COLO668 (cell line): Measurements from ENCODE around the gene TCEAL8.
A peak's percentile ranks its signal among the peaks of the same experiment; 100 is the strongest.
"Not testable (repeated sequence)": the region's sequence is repeated elsewhere in the genome, so short reads cannot be mapped to it uniquely, and the experiment has no call there.

Source experiments
- DNase-seq: peaks from one replicate; lab custom pipeline; 2025; ENCODE audit not compliant: unreplicated experiment; lab: John Stamatoyannopoulos, UW

The TCEAL8 gene

DNA sequence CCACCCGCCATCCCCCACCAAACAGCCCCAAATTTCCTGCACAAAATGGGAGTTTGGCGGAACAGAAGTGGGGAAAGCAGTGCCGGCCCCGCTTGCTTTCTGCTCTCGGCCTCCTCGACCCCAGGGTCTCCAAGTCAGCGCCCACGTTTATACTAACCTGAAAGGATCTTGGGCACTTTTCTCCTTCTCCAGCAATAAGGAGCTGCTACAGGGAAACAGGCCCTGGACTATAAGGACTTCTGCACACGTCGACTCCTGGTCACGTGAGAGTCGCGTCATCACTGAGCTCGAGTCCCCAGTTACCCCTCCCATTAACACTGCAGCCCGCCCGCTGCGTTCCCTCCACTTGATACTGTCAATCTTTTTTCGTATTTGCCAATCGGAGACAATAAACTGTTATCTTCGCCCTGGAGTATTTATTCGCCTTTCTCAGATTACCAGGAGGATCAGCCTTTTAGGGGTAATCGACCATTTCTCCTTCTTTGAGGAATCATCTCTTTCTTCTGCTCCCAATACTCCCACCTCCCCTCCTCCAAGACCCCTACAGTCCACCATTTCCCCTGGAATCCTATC is at the start of gene TCEAL8:
Gene TCEAL8, minus strand, starts transcription at position 235 of the 573 bp plus-strand sequence. CDS start 1,176 bp downstream, outside the sequence.
- DNase-seq: peak; percentile 75

- DNase-seq: no peak
Measured at GRCh38 chrX:103304705-103305104, 49.8 kb upstream of the TCEAL8 start.

DNA sequence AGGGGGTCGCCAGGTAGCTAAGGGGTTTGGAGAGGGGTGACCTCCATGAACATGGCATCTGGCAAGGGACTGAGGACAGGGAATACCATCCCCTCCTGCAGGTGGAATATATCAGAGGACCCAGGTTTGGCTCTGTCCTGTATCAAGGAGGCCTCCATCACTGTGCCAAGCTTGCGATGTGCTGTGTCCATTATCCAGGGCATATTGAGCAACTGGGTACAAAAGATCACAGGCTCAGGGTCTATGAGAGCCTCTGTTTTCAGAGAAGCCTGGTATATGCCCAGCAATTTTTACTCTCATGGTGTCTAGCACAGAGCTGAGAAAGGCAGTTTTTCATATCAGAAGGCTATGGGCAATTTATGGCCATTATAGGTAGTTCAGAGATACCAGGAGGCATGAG is 38.2 kb upstream of the TCEAL8 start:
- DNase-seq: no peak

- no peak for DNase-seq
Measured at GRCh38 chrX:103279624-103280023, 24.7 kb upstream of the TCEAL8 start.

DNA sequence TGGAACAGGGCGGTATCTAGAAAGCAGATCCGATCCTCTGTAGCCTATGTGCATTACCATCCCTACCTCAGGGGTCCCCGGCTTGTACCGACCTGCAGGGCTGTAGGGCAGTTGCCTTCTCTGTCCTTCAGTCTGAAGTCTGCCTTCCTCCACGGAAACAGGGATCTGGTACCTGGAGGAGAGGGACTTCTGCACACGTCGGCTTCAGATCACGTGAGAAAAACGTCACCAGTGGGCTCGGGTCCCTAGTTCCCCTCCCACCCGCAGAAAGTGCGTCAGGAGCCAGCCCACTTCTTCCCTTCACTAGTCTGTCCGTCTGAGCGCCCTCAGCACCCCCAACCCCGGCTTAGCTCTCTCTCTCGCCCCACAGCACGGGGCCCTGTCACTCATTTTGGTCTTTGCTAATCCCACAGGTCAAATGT is 21.6 kb upstream of the TCEAL8 start, which contains the start of gene TCEAL5:
Gene TCEAL5, minus strand, starts transcription at position 170 of the 422 bp plus-strand sequence. CDS start 2,187 bp downstream, outside the sequence.
- no peak for DNase-seq

DNA sequence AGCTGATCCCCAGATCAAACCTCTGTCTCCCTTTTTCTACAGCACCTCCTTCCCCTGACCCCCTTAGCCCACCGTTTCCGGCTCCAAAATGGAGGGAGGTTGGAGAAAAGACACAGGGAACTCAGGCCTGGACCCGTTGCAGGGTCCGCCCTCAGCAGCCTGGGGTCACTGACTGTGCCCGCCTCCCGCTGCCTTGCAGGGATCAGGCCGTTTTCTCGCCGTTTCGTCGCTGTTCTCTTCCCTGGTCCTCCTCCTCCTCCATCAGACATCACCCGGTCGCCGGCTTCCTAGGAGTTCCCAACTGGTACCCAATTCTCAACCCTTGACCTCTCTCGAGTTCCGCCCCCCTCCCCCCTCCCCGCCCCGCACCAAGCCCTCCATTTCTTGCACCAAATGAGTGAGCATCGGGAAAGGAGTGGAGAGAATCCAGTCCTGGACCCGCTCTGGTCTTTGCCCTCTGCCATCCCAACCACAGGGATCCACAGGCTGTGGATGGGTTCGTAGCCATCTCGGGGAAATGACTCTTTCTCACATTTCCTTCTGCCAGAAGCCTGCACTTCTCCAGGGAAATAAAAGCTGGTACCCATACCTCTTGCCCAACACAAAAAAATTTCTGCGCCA is 21.1 kb upstream of the TCEAL8 start:
- DNase-seq: no peak

DNA sequence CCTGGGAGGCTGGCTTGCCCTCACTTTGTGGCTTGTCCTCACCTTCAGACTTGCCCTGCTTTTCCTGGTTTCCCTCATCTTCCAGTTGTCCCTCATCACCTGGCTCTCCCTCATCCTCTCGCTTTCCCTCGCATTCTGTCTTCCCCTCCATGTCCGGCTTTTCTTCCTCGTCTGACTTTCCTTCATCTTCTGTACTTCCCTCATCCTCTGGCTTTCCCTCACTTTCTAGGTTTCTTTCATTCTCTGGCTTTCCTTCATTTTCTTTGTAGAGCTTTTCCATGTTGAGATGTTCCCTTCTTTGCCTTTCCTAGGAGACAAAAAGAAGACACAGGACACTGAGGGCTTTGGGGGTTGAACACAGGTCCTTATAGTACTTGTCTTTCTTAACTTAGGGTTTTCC is 19.3 kb upstream of the TCEAL8 start:
- no peak for DNase-seq

DNA sequence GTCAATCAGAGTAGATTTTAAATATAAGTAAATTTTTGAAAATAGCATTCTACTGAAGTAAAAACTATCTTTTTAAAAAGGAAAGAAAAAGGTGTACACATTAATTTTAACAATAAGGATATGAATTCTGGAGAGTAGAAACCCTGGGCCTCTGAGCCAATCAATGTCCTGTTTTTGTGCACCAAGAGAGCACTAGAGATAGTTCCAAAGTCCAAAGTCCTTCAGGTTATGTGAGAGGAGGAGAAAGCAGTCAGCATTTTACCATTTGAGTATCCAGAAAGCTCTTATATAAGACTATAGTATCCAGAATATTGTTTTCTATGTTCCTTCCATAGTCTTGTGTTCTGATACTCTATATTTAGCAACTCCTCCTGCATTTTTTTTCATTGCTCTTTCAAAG is 3.3 kb upstream of the TCEAL8 start:
- no peak for DNase-seq

DNA sequence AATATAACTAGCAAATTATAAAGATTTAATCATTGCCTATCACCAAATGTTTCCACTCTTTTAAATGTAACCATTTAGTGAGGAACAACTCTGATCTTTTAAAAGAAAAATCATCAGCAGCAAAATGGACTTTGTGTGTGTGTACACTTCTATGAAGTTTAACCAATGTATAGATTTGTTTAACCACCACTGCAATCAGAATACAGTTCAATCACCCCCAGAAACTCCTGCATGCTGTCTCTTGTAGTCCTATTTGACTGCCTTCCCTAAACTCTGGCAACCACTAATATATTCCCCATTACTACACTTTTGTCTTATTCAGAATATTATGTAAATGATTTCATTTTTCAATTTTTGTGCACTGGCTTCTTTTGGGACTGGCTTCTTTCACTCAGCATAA is 1.7 kb upstream of the TCEAL8 start:
- no peak for DNase-seq

DNA sequence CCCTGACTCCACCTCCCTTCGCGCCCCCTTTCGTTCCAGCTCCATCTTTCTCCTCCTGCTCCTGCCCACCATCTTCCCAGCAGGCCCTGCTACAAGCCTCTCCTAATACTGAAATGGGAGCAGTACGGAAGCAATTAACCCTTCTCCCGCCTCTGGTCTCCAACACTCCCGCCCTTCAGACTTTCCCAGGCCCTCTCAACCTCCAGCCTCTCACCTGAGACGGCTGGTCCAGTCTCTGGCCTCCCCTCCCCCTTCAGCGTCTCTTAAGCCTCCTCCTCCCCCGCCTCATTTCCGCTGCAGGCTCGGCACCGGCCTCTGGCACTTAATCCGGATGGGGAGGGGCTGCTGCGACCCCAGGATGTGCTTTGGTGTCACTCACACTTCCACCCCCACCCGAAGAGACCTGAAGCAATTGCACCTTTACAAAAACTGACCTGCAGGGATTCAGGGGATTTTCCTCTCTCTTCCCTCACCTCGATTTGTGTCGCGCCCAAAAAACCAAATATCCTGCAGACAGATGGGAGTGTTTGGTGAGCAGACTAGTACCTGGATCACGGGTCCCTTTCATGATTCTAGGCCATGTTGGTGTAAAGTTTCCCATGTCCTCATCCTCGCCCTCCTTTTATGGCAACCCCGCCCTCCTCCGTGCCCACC is 657 bp downstream of the TCEAL8 start:
- DNase-seq: peak; percentile 62

- DNase-seq: no peak
Measured at GRCh38 chrX:103253608-103254007, 1.3 kb downstream of the TCEAL8 start.

GRCh38 chrX:103250977-103251376 is 4.0 kb downstream of the TCEAL8 start:
- no peak for DNase-seq

DNA sequence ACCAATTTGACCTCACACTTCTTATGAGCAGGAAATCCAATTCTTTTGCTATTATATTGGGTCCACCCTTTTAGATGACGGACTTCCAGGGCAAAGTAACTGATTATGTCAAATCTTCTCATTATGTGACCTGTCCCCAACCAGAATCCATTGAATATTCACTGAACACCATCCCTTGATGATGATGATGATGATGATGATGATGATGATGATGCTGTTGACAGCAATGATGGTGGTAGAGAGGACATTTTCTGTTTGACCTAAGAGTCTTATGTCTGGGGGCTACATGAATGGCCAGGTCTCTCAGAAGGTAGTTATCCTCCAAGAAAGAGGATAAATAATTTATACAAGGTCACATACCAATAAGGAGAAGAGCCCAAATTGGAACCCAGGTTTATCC is 5.2 kb downstream of the TCEAL8 start:
- no peak for DNase-seq

GRCh38 chrX:103248553-103248952 is 6.4 kb downstream of the TCEAL8 start:
- DNase-seq: no peak

GRCh38 chrX:103240155-103240554 is 14.8 kb downstream of the TCEAL8 start:
- no peak for DNase-seq

DNA sequence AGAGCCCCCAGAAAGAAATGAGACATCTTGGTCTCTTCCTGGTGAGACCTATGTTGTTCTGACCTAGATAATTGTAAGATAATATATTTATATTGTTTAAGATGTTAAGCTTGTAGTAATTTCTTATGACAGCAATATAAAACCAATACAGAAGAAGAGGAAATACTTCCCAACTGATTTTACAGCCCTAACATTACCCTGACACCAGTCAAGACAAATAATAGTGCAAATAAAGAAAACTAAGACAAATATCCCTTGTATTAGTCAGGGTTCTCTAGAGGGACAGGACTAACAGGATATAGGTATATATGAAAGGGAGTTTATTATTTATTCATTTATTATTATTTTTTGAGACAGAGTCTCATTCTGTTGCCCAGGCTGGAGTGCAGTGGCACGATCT is 18.7 kb downstream of the TCEAL8 start:
- DNase-seq: no peak

- DNase-seq: not testable (repeated sequence)
Measured at GRCh38 chrX:103235608-103236007, 19.3 kb downstream of the TCEAL8 start.

DNA sequence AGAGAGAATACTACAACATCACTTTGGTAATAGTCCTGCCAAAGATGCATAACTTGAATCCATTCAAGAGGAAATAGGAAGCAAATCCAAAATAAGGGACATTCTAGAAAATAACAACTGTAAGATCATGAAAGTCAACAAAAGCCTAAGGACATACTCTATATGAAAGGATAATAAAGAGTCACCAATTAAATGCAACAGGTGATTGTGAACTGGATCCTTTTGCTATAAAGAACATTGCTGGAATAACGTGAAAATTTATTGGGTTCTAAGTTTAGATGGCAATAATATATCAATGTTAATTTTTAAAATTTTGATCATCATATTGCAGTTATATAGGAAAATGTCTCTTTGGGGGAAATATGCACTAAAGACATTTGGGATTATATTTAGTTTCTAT is 20.1 kb downstream of the TCEAL8 start:
- DNase-seq: no peak

DNA sequence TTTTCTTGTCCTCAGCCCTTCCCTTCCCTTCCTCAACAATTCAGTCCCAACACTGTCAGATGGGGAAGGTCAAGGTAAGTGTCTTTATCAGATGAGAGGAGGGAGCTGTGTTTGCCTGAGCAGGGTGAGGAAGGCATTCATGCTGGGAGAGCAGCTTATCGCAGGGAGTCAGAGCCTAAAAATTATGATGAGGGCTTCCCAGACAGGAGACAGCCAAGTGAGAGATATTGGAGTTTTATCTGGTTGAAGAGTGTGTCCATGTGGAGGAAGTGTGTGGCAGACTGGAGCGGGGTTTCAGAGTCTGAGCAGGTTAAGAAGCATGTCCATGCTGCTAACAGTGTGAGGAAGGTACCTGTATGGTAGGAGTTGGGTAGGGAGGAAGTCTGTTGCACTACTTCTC is 21.7 kb downstream of the TCEAL8 start:
- DNase-seq: no peak

- not testable (repeated sequence) for DNase-seq
Measured at GRCh38 chrX:103225918-103226317, 29.0 kb downstream of the TCEAL8 start.

- no peak for DNase-seq
Measured at GRCh38 chrX:103220511-103221323, 34.2 kb downstream of the TCEAL8 start.
